ENCODE data around the gene PITPNC1.
"Not testable (repeated sequence)": the region's sequence is repeated elsewhere in the genome, so short reads cannot be mapped to it uniquely, and the experiment has no call there.

- TF ChIP-seq CTCF (IDR thresholded peaks at IDR 0.05); POLR2AphosphoS5 (IDR thresholded peaks at IDR 0.05; ENCODE audit: low read depth, low read length); SIN3A (IDR thresholded peaks at IDR 0.05; ENCODE audit: borderline replicate concordance, insufficient read depth, low read depth, low read length): not testable (repeated sequence)
Observed at GRCh38 chr17:67645195-67645594, 268.1 kb downstream of the PITPNC1 start.

Data from Panc1 (cell line).